Pancreas (tissue), 10 donors: ENCODE results near the gene LAMTOR1. TPM values are rescaled to one million over a fixed set of nuclear protein-coding genes. Genes with fewer than 3 reads are reported as not detected.
"Not testable (repeated sequence)": the region's sequence is repeated elsewhere in the genome, so short reads cannot be mapped to it uniquely, and the experiment has no call there.

ENCODE experiments used
- ATAC-seq, 4 donors: fragments of 200-7000 bp; cut with Tn5 transposase; one replicate each; pipeline versions ENCODE4 v1.8.0 to v1.9.1; 2020; ENCODE audit warnings: mild to moderate bottlenecking in 4 of 4, moderate library complexity in 4 of 4
- DNase-seq, 6 donors: peaks; one replicate each; pipeline ENCODE4 v3.0.0-alpha.2; 2020
- FAIRE-seq: peaks from 2 replicates; lab custom pipeline; 2012; peaks lifted over from hg19 to GRCh38; lab: Jason Lieb, UNC
- H3K27ac ChIP-seq, 4 donors: fragments of 200-600 bp; sonication (generic); 1 replicate in 3 of 4; 2 replicates in 1 of 4; pipeline versions ENCODE4 v1.5.0 to v1.8.0; 2020
- H3K27me3 ChIP-seq, 4 donors: fragments of 200-600 bp; one replicate each; pipeline ENCODE4 v1.8.0; 2021
- H3K36me3 ChIP-seq, 3 donors: fragments of 200-600 bp; sonication (generic) in 1 of 3; one replicate each; pipeline versions ENCODE4 v1.5.0 to v1.8.0; 2020 to 2021
- H3K4me1 ChIP-seq, 3 donors: fragments of 200-600 bp; one replicate each; pipeline ENCODE4 v1.8.0; 2021
- H3K4me3 ChIP-seq, 4 donors: fragments of 200-600 bp; sonication (generic) in 2 of 4; one replicate each; pipeline versions ENCODE4 v1.5.0 to v1.8.0; 2020 to 2021
- H3K9me3 ChIP-seq, 4 donors: fragments of 200-600 bp; one replicate each; pipeline ENCODE4 v1.8.0; 2021
- CTCF ChIP-seq, 4 donors: fragments of 200-600 bp; sonication (generic) in 3 of 4; IDR thresholded peaks; one replicate each; pipeline versions ENCODE4 v1.5.0 to v1.8.0; 2021; ENCODE audit warnings: antibody characterized with exemption in 4 of 4
- WGBS, 2 donors: extraction: QIAGEN DNeasy Blood & Tissue Kit; methylation state at CpG; one replicate each; pipeline ENCODE4 v1.1.7; 2013; 5-methylcytosine and 5-hydroxymethylcytosine counted together
- intact Hi-C, 3 donors: fragments of 100-400 bp; cut with DNase I; formaldehyde crosslinking; loops; one replicate each; pipeline versions ENCODE4 v1.11.1 to v1.14.2; 2022
- polyA plus RNA-seq, 2 donors: library from polyadenylated mRNA; stranded (reverse); fragments of 200-250 nt; gene quantifications; one replicate each; pipeline ENCODE4 v1.2.3, GENCODE V29; 2013
- total RNA-seq, 6 donors: library from RNA; stranded (reverse); fragmentation: NEBNext Ultra II Directional in 4 of 6; extraction: Animal tissue kit (Norgen Biotek cat#: 25700) in 4 of 6; gene quantifications; one replicate each; pipeline versions ENCODE4 v1.2.1 to v1.2.4, GENCODE V29; 2021 to 2023
- donor health status: healthy with polysubstance abuse.
- donor health status: DM: no; HTN: no; CAD: no; lungs with moderate emphysema.
- donor health status: DM: no; HTN: no; CAD: no.
- donor health status: control.
- donor health status: control.
- donor health status: Bipolar disorder and iron deficiency.
- donor health status: DM: yes; HTN: yes; CAD: no.
- donor health status: DM: no; HTN: no; CAD: no.
- donor health status: DM: no; HTN: no; CAD: no.
- donor health status: DM: yes; HTN: yes; CAD: no.

The LAMTOR1 gene
- 10 to 100 TPM; 24.9 to 42.5 (median 34.7) TPM for total RNA-seq
- polyA plus RNA-seq = 10 to 100 TPM; 34.8 to 71.8 TPM

- intact Hi-C loops = no loop called here
- ATAC-seq = peak; percentile 97 to 99 (median 99)
- peak; percentile 97 to 100 (median 99) for DNase-seq
- Histone ChIP-seq H3K4me1 (peaks cover 11 to 21% (median 13%) of the 10 kb centered on the region in 3 donors), H3K36me3 (peaks cover 0 to 9% (median 8%) of the 10 kb centered on the region in 3 donors), H3K27me3 (no peaks in the 10 kb centered on the region), H3K4me3 (peak within 1 kb of the TSS; percentile 73 to 91 (median 86)), H3K9me3 (no peaks in the 10 kb centered on the region), H3K27ac (peak within 1 kb of the TSS; percentile 87 to 94 (median 91))
- WGBS, 2 donors = 1 to 3% methylated on average over 63 to 64 of the region's 64 CpGs
- no peak for FAIRE-seq
- peak in 3 of 4 donors; percentile 10 to 43 (median 36) for TF ChIP-seq CTCF (IDR thresholded peaks at IDR 0.05)
Observed at GRCh38 chr11:72102946-72103753, at the start of gene LAMTOR1. TSS of gene LAMTOR1 (minus strand) at chr11:72103297. CDS start at chr11:72103224, 73 bp downstream.

- Histone ChIP-seq H3K4me3 (no peak overlapping the region), H3K36me3 (no peaks in the 10 kb centered on the region), H3K27ac (no peak overlapping the region), H3K9me3 (no peaks in the 10 kb centered on the region), H3K27me3 (no peaks in the 10 kb centered on the region), H3K4me1 (no peaks in the 10 kb centered on the region)
- TF ChIP-seq CTCF (IDR thresholded peaks at IDR 0.05) = no peak
- 64 to 71% methylated on average over 4 of the region's 4 CpGs for WGBS, 2 donors
- intact Hi-C loops = no loop called here
- ATAC-seq (no peak), DNase-seq (no peak), FAIRE-seq (no peak)
Observed at GRCh38 chr11:72150882-72151281, 47.8 kb upstream of the LAMTOR1 start.

- no peak for TF ChIP-seq CTCF (IDR thresholded peaks at IDR 0.05)
- Histone ChIP-seq H3K27ac (no peak overlapping the region), H3K4me1 (no peaks in the 10 kb centered on the region), H3K9me3 (no peaks in the 10 kb centered on the region), H3K36me3 (no peaks in the 10 kb centered on the region), H3K4me3 (no peak overlapping the region), H3K27me3 (no peaks in the 10 kb centered on the region)
- WGBS, 2 donors = 32 to 33% methylated on average over 2 of the region's 2 CpGs
- FAIRE-seq (no peak), DNase-seq (no peak), ATAC-seq (no peak)
- intact Hi-C loops = no loop called here
Observed at GRCh38 chr11:72146625-72147024, 43.5 kb upstream of the LAMTOR1 start.

DNA sequence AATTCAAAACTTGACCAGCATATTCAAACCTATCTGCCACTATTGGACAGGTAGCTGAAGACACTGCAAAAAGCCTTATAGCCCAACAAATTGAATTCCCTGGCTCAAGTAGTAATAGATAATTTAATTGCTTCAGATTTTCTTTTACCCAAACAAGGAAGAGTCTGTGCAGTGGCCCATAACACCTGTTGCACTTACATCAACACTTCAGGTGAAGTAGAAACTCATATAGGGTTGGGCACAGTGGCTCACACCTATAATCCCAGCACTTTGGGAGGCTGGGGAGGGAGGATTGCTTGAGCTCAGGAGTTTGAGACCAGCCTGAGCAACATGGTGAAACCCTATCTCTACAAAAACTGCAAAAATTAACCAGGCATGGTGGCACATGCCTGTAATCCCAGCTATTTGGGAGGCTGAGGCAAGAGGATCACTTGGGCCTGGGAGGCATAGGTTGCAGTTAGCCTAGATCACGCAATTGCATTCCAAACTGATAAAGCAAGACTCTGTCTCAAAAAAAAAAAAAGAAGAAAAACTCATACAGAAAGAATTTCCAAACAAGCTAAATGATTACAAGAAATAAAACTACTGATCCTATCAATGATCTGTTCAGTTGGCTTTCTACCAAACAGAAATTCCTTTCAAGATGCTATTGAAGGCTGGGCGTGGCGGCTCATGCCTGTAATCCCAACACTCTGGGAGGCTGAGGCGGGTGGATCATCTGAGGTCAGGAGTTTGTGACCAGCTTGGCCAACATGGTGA, 41.9 kb upstream of the LAMTOR1 start:
- Histone ChIP-seq H3K27ac (no peak overlapping the region), H3K36me3 (no peaks in the 10 kb centered on the region), H3K4me3 (no peak overlapping the region), H3K4me1 (no peaks in the 10 kb centered on the region), H3K9me3 (no peaks in the 10 kb centered on the region), H3K27me3 (no peaks in the 10 kb centered on the region)
- 79 to 84% methylated on average over 4 of the region's 4 CpGs for WGBS, 2 donors
- FAIRE-seq (no peak), DNase-seq (no peak), ATAC-seq (no peak)
- no peak for TF ChIP-seq CTCF (IDR thresholded peaks at IDR 0.05)
- intact Hi-C loops = no loop called here

DNA sequence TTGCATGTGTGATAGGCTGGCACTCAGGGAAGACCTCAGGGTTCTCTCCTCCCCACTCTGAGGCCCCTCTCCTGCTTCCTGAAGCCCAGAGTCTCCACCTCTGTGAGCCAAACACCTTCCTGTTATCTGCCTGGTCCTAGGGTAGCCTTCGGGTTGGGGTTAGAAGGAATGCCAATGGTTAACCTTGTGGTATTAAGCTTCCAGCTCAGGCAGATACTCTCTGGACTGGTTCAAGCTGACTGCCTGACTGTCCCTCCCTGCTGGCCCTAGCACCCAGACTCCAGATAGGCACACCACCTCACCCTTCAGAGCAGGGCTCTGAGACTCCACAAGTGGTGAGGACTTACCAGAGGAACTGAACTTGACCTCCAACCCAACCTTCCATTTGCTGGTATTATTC, 39.4 kb upstream of the LAMTOR1 start:
- ATAC-seq = not testable (repeated sequence)

GRCh38 chr11:72142086-72142485, 39.0 kb upstream of the LAMTOR1 start:
- FAIRE-seq, H3K4me3 ChIP-seq, H3K9me3 ChIP-seq, H3K27ac ChIP-seq, H3K4me1 ChIP-seq, H3K27me3 ChIP-seq, ATAC-seq, DNase-seq, intact Hi-C loops, H3K36me3 ChIP-seq: not testable (repeated sequence)
- WGBS, 2 donors = 26 to 38% methylated on average over 1 of the region's 1 CpG

More for the DNA sequence above, 39.4 kb upstream of the LAMTOR1 start:
- DNase-seq, FAIRE-seq, H3K4me1 ChIP-seq, H3K27ac ChIP-seq, H3K4me3 ChIP-seq, H3K36me3 ChIP-seq, intact Hi-C loops, H3K9me3 ChIP-seq, H3K27me3 ChIP-seq: not testable (repeated sequence)
- 71 to 73% methylated on average over 1 of the region's 1 CpG for WGBS, 2 donors
